Subcutaneous abdominal adipose tissue (tissue), 5 donors: ENCODE results near the gene C12orf57.

Experiments used
- H3K27ac ChIP-seq: one replicate; pipeline ENCODE4 v1.7.0; 2013; ENCODE audit warnings: low read depth, mild to moderate bottlenecking, inconsistent platforms, low read length, moderate library complexity
- H3K27me3 ChIP-seq, 5 donors: one replicate each; pipeline ENCODE4 v1.7.0; 2013; ENCODE audit warnings: low read length in 5 of 5, inconsistent platforms in 1 of 5; ENCODE audit not compliant: control insufficient read depth in 5 of 5, insufficient read depth in 4 of 5
- H3K36me3 ChIP-seq, 5 donors: one replicate each; pipeline ENCODE4 v1.7.0; 2013; ENCODE audit warnings: low read length in 5 of 5; ENCODE audit not compliant: control insufficient read depth in 5 of 5, insufficient read depth in 5 of 5
- H3K4me1 ChIP-seq, 5 donors: one replicate each; pipeline ENCODE4 v1.7.0; 2013; ENCODE audit warnings: low read length in 5 of 5, mild to moderate bottlenecking in 3 of 5, moderate library complexity in 1 of 5; ENCODE audit not compliant: control insufficient read depth in 5 of 5, insufficient read depth in 5 of 5
- H3K4me3 ChIP-seq, 5 donors: one replicate each; pipeline ENCODE4 v1.7.0; 2013; ENCODE audit warnings: low read length in 5 of 5, low read depth in 1 of 5
- H3K9ac ChIP-seq, 5 donors: one replicate each; pipeline ENCODE4 v1.7.0; 2013; ENCODE audit warnings: low read length in 5 of 5, mild to moderate bottlenecking in 4 of 5, moderate library complexity in 3 of 5
- H3K9me3 ChIP-seq, 5 donors: one replicate each; pipeline ENCODE4 v1.7.0; 2013; ENCODE audit warnings: low read length in 5 of 5; ENCODE audit not compliant: control insufficient read depth in 5 of 5
- donor health status: healthy.
- donor health status: healthy.
- donor health status: healthy.
- donor health status: healthy.
- donor health status: healthy.

The C12orf57 gene

DNA sequence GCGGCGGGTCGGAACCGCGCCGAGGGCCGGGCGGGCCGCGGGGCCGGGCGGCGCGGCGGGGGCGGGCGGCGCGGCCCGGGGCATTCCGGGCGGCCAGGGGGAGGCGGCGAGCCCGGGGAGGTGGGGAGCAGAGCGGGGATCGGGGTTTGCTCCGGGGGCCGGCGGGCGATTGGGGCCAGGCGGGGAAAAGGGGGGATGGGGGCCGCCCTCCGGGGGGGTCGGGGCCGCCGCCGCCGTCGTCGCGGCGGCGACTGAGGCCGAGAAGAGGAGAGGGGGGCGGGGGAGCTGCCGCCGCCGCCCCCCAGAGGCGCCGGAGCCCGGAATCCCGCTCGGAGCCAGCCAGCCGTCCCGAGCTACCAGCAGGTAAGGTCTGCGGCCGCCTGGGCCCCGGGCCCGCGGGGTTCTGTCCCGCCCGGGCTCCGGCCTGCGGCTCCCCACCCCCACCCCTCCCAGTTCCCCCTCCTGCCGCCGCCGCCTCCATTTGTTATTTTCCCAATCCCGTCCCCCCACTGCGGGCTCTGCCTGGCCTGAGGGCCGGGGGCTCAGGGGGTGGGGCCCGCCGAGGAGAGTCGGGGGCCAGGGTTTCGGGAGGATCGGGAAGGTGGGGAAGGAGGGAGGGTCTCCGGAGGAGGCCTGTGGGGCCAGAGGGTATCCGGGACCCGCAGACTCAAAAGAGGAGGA lies 15.7 kb upstream of the C12orf57 start:
- H3K4me3 ChIP-seq = peak overlapping the region; percentile 77 to 96 (median 86)
- H3K27ac ChIP-seq = peak overlapping the region; percentile 99
- peak overlapping the region; percentile 82 to 99 (median 96) for H3K9ac ChIP-seq
- H3K27me3 ChIP-seq = no peaks in the 10 kb centered on the region
- peaks cover 14 to 80% (median 73%) of the 10 kb centered on the region in 5 donors for H3K4me1 ChIP-seq
- peaks cover 0 to 4% (median 0%) of the 10 kb centered on the region in 5 donors for H3K36me3 ChIP-seq
- no peaks in the 10 kb centered on the region for H3K9me3 ChIP-seq

- Histone ChIP-seq H3K4me1 (peaks cover 19 to 80% (median 74%) of the 10 kb centered on the region in 5 donors), H3K9me3 (no peaks in the 10 kb centered on the region), H3K4me3 (peak overlapping the region; percentile 72 to 96 (median 86)), H3K36me3 (peaks cover 0 to 11% (median 4%) of the 10 kb centered on the region in 5 donors), H3K9ac (peak overlapping the region; percentile 82 to 99 (median 96)), H3K27ac (peak overlapping the region; percentile 99), H3K27me3 (no peaks in the 10 kb centered on the region)
These were observed 15.0 kb upstream of the C12orf57 start for GRCh38 chr12:6928703-6929407.

- Histone ChIP-seq H3K9ac (peak overlapping the region; percentile 82 to 99 (median 96)), H3K4me1 (peaks cover 15 to 79% (median 74%) of the 10 kb centered on the region in 5 donors), H3K36me3 (peaks cover 0 to 20% (median 12%) of the 10 kb centered on the region in 5 donors), H3K4me3 (peak overlapping the region; percentile 72 to 96 (median 86)), H3K27me3 (no peaks in the 10 kb centered on the region), H3K9me3 (no peaks in the 10 kb centered on the region), H3K27ac (peak overlapping the region; percentile 99)
These were observed 14.1 kb upstream of the C12orf57 start for GRCh38 chr12:6929466-6930452.

- H3K36me3 ChIP-seq = peaks cover 0 to 37% (median 29%) of the 10 kb centered on the region in 5 donors
- H3K4me1 ChIP-seq = peaks cover 13 to 79% (median 64%) of the 10 kb centered on the region in 5 donors
- no peak overlapping the region for H3K4me3 ChIP-seq
- peak overlapping the region; percentile 88 for H3K27ac ChIP-seq
- no peaks in the 10 kb centered on the region for H3K9me3 ChIP-seq
- no peaks in the 10 kb centered on the region for H3K27me3 ChIP-seq
- peak overlapping the region in 2 of 5 donors; percentile 25 to 62 for H3K9ac ChIP-seq
These were observed 11.1 kb upstream of the C12orf57 start for GRCh38 chr12:6932766-6933165.

GRCh38 chr12:6934110-6934509 lies 9.7 kb upstream of the C12orf57 start:
- Histone ChIP-seq H3K27ac (peak overlapping the region; percentile 88), H3K4me1 (peaks cover 18 to 86% (median 69%) of the 10 kb centered on the region in 5 donors), H3K27me3 (no peaks in the 10 kb centered on the region), H3K9me3 (no peaks in the 10 kb centered on the region), H3K4me3 (no peak overlapping the region), H3K36me3 (peaks cover 0 to 40% (median 29%) of the 10 kb centered on the region in 5 donors), H3K9ac (peak overlapping the region in 2 of 5 donors; percentile 1 to 63)

DNA sequence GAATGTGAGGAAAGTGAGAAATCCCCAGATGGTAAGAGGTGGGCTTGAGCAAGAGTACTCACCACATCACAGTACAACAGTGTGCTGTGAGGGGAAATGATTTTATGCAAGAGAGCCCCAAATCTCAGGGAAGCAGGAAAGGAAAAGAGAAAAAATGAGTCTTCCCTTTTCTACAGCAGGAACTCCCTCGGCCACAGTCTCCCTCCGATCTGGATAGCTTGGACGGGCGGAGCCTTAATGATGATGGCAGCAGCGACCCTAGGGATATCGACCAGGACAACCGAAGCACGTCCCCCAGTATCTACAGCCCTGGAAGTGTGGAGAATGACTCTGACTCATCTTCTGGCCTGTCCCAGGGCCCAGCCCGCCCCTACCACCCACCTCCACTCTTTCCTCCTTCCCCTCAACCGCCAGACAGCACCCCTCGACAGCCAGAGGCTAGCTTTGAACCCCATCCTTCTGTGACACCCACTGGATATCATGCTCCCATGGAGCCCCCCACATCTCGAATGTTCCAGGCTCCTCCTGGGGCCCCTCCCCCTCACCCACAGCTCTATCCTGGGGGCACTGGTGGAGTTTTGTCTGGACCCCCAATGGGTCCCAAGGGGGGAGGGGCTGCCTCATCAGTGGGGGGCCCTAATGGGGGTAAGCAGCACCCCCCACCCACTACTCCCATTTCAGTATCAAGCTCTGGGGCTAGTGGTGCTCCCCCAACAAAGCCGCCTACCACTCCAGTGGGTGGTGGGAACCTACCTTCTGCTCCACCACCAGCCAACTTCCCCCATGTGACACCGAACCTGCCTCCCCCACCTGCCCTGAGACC lies 8.2 kb upstream of the C12orf57 start:
- peaks cover 0 to 45% (median 34%) of the 10 kb centered on the region in 5 donors for H3K36me3 ChIP-seq
- H3K27ac ChIP-seq = peak overlapping the region; percentile 88
- peaks cover 14 to 75% (median 66%) of the 10 kb centered on the region in 5 donors for H3K4me1 ChIP-seq

GRCh38 chr12:6936194-6936635 lies 7.6 kb upstream of the C12orf57 start:
- peak overlapping the region; percentile 88 for H3K27ac ChIP-seq
- H3K36me3 ChIP-seq = peaks cover 0 to 52% (median 39%) of the 10 kb centered on the region in 5 donors
- H3K9me3 ChIP-seq = no peaks in the 10 kb centered on the region
- H3K9ac ChIP-seq = no peak overlapping the region
- peaks cover 14 to 72% (median 62%) of the 10 kb centered on the region in 5 donors for H3K4me1 ChIP-seq
- H3K27me3 ChIP-seq = no peaks in the 10 kb centered on the region
- no peak overlapping the region for H3K4me3 ChIP-seq

More for the DNA sequence above, 8.2 kb upstream of the C12orf57 start:
- Histone ChIP-seq H3K9ac (peak overlapping the region in 2 of 5 donors; percentile 23 to 63), H3K27me3 (no peaks in the 10 kb centered on the region), H3K4me3 (no peak overlapping the region), H3K9me3 (no peaks in the 10 kb centered on the region)

- peaks cover 0 to 58% (median 45%) of the 10 kb centered on the region in 5 donors for H3K36me3 ChIP-seq
- peak overlapping the region; percentile 88 for H3K27ac ChIP-seq
- H3K4me1 ChIP-seq = peaks cover 14 to 75% (median 62%) of the 10 kb centered on the region in 5 donors
- peak overlapping the region in 3 of 5 donors; percentile 65 to 76 (median 67) for H3K4me3 ChIP-seq
- H3K9ac ChIP-seq = peak overlapping the region in 4 of 5 donors; percentile 53 to 78 (median 71)
- no peaks in the 10 kb centered on the region for H3K27me3 ChIP-seq
- no peaks in the 10 kb centered on the region for H3K9me3 ChIP-seq
These were observed 7.0 kb upstream of the C12orf57 start for GRCh38 chr12:6936636-6937480.
